Right lobe of liver (tissue), 6 donors: Measurements from ENCODE around the gene ATF3. TPM values are rescaled to one million over a fixed set of nuclear protein-coding genes. Genes with fewer than 3 reads are reported as not detected.

Experiments
- ATAC-seq, 4 donors: fragments of 200-7000 bp; cut with Tn5 transposase; one replicate each; pipeline ENCODE4 v1.9.1; 2020; ENCODE audit warnings: mild to moderate bottlenecking in 4 of 4, moderate library complexity in 4 of 4
- DNase-seq, 3 donors: peaks; one replicate each; pipeline ENCODE4 v3.0.0-alpha.2; 2020
- H3K27ac ChIP-seq, 3 donors: fragments of 200-600 bp; one replicate each; pipeline ENCODE4 v1.8.0; 2022
- H3K27me3 ChIP-seq, 2 donors: fragments of 200-600 bp; one replicate each; pipeline ENCODE4 v1.8.0; 2022
- H3K36me3 ChIP-seq, 4 donors: fragments of 200-600 bp; sonication (generic) in 1 of 4; one replicate each; pipeline versions ENCODE4 v1.5.1 to v1.8.0; 2017 to 2022; ENCODE audit warnings: control low read depth in 1 of 4
- H3K4me1 ChIP-seq, 4 donors: fragments of 200-600 bp; sonication (generic) in 1 of 4; one replicate each; pipeline versions ENCODE4 v1.5.1 to v1.8.0; 2017 to 2022; ENCODE audit warnings: control low read depth in 1 of 4
- H3K4me3 ChIP-seq, 3 donors: fragments of 200-600 bp; one replicate each; pipeline ENCODE4 v1.8.0; 2022
- H3K9me3 ChIP-seq, 4 donors: fragments of 200-600 bp; sonication (generic) in 1 of 4; one replicate each; pipeline versions ENCODE4 v1.5.1 to v1.8.0; 2017 to 2022; ENCODE audit warnings: control low read depth in 1 of 4
- POLR2A ChIP-seq: fragments of 450-650 bp; IDR thresholded peaks from one replicate; pipeline ENCODE4 v1.6.1; 2017; ENCODE audit warnings: antibody characterized with exemption, mild to moderate bottlenecking
- WGBS: methylation state at CpG from one replicate; pipeline ENCODE4 v1.1.6; 2018; ENCODE audit warnings: low coverage, low lambda C conversion rate; ENCODE audit not compliant: insufficient coverage; ENCODE audit errors: missing lambda C conversion rate; 5-methylcytosine and 5-hydroxymethylcytosine counted together
- intact Hi-C, 2 donors: fragments of 100-400 bp; cut with DNase I; formaldehyde crosslinking; loops; one replicate each; pipeline versions ENCODE4 v1.11.2 to v1.14.1; 2022
- total RNA-seq, 6 experiments: library from RNA; depleted of rRNA in 2 of 6; stranded (reverse); fragments of >200 nt in 2 of 6; fragmentation: NEBNext Ultra II Directional in 3 of 6; extraction: Animal tissue kit (Norgen Biotek cat#: 25700) in 3 of 6; gene quantifications; one replicate each; pipeline versions ENCODE4 v1.1.0 to v1.2.4, GENCODE V29; 2016 to 2023
- TF ChIP-seq, protein P1 (sequence below), 4 donors: fragments of 200-600 bp in 3 of 4; fragments of 450-650 bp in 1 of 4; IDR thresholded peaks; one replicate each; pipeline versions ENCODE4 v1.5.1 to v1.8.0; 2016 to 2022; ENCODE audit warnings: antibody characterized with exemption in 4 of 4, mild to moderate bottlenecking in 2 of 4
- donor health status: DM: no; HTN: yes; CAD: no.
- donor health status: DM: no; HTN: no; CAD: no.
- donor health status: DM: no; HTN: no; CAD: no.
- donor health status: DM: no; HTN: yes; CAD: no.
- donor health status: DM: no; HTN: yes; CAD: no.

The ATF3 gene
- total RNA-seq, 6 experiments from 2014 or later, result 3.7 to 77.2 (median 15.1) TPM

DNA sequence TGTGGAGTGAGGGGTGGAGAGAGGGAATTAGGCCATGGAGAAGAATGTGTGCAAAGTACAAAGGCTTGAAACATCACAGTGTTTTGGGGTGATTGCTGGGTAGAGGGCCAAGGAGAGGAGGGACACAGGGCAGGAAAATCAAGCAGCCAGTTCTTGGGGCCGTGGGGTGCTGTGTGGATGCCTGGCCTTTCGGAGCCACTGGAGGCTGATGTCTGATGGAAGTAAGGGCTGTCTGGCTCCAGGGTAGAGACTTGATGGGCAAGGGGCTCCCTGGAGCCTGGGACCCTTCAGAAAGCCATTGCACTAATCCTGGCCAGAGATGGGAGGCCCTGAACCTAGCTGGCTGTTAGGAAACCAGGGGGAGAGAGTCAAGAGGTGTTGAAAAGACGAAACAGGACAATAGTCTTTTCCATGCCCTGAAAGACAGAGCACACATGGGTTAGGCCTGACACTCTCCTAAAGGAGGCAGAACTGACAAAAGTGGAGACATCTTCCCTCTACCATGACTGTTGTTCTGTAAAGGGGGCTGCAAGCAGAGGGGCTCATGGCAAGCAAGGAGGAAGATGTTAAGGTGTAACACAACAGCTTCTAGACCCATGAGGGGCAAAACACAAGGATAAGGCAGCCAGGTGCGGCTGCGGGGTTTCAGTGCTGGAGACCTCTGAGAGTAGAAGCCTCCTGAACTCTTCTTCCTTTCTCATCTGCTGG, 21.0 kb downstream of the ATF3 start:
- Histone ChIP-seq H3K4me3 (no peak overlapping the region), H3K27ac (peak overlapping the region in 1 of 3 donors; percentile 78), H3K4me1 (peaks cover 0 to 23% (median 11%) of the 10 kb centered on the region in 4 donors), H3K27me3 (no peaks in the 10 kb centered on the region), H3K36me3 (no peaks in the 10 kb centered on the region), H3K9me3 (no peaks in the 10 kb centered on the region)
- intact Hi-C loops, result loop anchor here in 1 of 2 donors (10.0 kb wide), 1 partner anchor 155 kb away; no protein-coding TSS in a partner anchor
- WGBS, result 88% methylated on average over 2 of the region's 5 CpGs
- DNase-seq, result no peak
- TF ChIP-seq POLR2A, result no peak
- TF ChIP-seq, protein P1, sequence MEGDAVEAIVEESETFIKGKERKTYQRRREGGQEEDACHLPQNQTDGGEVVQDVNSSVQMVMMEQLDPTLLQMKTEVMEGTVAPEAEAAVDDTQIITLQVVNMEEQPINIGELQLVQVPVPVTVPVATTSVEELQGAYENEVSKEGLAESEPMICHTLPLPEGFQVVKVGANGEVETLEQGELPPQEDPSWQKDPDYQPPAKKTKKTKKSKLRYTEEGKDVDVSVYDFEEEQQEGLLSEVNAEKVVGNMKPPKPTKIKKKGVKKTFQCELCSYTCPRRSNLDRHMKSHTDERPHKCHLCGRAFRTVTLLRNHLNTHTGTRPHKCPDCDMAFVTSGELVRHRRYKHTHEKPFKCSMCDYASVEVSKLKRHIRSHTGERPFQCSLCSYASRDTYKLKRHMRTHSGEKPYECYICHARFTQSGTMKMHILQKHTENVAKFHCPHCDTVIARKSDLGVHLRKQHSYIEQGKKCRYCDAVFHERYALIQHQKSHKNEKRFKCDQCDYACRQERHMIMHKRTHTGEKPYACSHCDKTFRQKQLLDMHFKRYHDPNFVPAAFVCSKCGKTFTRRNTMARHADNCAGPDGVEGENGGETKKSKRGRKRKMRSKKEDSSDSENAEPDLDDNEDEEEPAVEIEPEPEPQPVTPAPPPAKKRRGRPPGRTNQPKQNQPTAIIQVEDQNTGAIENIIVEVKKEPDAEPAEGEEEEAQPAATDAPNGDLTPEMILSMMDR (IDR thresholded peaks at IDR 0.05), result no peak
- peak in 1 of 4 donors; percentile 3 for ATAC-seq

DNA sequence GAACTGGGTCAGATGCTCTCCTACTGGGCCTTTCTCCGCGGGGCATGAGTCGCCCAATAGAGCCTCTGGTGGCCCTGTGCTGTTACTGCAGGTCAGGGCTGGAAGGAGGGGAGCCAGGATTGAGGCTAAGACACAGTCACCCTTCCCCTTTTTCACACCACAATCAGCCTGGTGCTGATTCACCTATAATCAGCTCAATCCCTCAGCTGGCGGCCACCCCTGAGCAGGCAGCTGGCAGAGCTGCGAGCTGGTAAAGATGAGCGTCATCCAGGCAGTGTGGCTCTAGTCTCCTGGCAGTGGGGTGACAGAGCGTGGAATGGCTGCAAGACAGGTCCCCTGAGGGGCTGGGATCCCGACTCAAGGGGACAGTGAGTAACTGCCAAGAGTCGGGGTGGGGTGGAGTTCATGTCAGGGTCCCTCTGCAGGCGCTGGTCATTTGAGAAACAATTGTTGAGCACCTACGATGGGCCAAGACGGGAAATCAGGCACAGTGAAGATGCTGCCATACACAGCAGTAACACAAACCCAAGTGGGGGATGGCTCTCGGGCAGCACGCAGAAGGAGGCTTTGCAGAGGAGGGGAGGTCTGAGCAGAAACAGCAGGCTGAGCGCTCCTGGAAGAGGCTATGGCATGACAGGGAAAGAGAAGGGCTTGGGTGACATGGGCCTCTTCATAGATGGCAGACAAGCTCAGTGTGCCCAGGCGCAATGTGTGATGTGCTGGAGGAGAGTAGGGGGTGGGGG, 21.8 kb downstream of the ATF3 start:
- intact Hi-C loops, result no loop called here
- no peaks in the 10 kb centered on the region for H3K9me3 ChIP-seq
- H3K36me3 ChIP-seq, result no peaks in the 10 kb centered on the region
- no peak overlapping the region for H3K4me3 ChIP-seq
- ATAC-seq (peak; percentile 88 to 94 (median 92)), DNase-seq (peak; percentile 64 to 72 (median 71))
- no peaks in the 10 kb centered on the region for H3K27me3 ChIP-seq
- H3K4me1 ChIP-seq, result peaks cover 0 to 24% (median 11%) of the 10 kb centered on the region in 4 donors
- TF ChIP-seq POLR2A, result no peak
- TF ChIP-seq, protein P1 (IDR thresholded peaks at IDR 0.05), result peak; percentile 72 to 87 (median 83)
- peak overlapping the region in 1 of 3 donors; percentile 78 for H3K27ac ChIP-seq
- WGBS, result 73% methylated on average over 8 of the region's 16 CpGs

DNA sequence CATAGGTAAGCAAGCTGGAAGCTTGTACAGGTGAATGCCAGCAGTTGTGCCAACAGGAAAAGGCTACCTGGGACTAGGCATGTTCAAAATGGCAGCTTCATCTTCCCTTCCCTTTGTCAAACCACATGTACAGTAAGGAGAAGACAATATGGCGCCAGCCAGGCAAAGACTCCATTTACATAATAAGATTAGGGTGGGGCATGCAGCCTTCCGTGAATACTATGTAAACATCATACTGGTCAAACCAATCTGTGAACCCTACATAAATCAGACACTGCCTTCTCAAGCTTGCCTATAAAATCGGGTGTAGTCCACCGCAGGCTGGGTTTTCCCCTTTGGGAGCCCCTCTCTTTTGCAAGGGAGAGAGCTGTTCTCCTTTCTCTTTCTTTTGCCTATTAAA, 24.6 kb downstream of the ATF3 start:
- no peaks in the 10 kb centered on the region for H3K36me3 ChIP-seq
- intact Hi-C loops, result no loop called here
- no peaks in the 10 kb centered on the region for H3K27me3 ChIP-seq
- no peak for DNase-seq
- H3K4me1 ChIP-seq, result peaks cover 0 to 40% (median 9%) of the 10 kb centered on the region in 4 donors
- no peak overlapping the region for H3K27ac ChIP-seq
- ATAC-seq, result no peak
- no peaks in the 10 kb centered on the region for H3K9me3 ChIP-seq
- no peak for TF ChIP-seq POLR2A
- TF ChIP-seq, protein P1 (IDR thresholded peaks at IDR 0.05), result no peak
- no peak overlapping the region for H3K4me3 ChIP-seq
- 38% methylated on average over 1 of the region's 4 CpGs for WGBS

DNA sequence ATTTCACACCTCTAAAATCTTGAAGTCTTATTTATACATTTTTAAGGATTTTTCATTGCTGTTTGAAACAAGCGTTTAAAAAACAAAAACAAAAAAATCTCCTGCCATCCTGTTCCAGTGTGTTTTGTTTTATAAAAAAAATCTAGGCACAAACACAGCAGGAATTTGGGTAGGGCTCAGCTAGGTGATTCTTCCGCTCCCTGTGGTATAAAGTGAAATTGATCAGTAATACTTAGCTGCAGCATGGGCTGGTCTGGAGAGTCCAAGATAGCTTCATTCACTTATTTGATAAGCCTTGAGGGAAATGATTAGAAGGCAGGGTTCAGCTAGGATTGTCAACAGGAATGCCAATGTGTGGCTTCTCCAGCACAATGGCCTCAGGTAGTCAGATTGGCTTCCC, 25.7 kb downstream of the ATF3 start:
- peaks cover 0 to 29% (median 4%) of the 10 kb centered on the region in 4 donors for H3K4me1 ChIP-seq
- H3K9me3 ChIP-seq, result no peaks in the 10 kb centered on the region
- intact Hi-C loops, result no loop called here
- 96% methylated on average over 2 of the region's 2 CpGs for WGBS
- peak overlapping the region in 1 of 3 donors; percentile 1 for H3K27ac ChIP-seq
- DNase-seq (no peak), ATAC-seq (no peak)
- no peaks in the 10 kb centered on the region for H3K36me3 ChIP-seq
- no peak overlapping the region for H3K4me3 ChIP-seq
- H3K27me3 ChIP-seq, result no peaks in the 10 kb centered on the region
- no peak for TF ChIP-seq POLR2A
- TF ChIP-seq, protein P1 (IDR thresholded peaks at IDR 0.05), result no peak
